GM20431 (cell line): ENCODE data around the gene NME3.

Experiments
- in situ Hi-C: fragments of 300-500 bp; cut with MseI, MboI; formaldehyde crosslinking; loops from one replicate; pipeline ENCODE4 v1.15.0; 2020; ENCODE audit warnings: low sequenced_read_pairs; ENCODE audit not compliant: unreplicated experiment

Gene NME3

GRCh38 chr16:1770328-1771187 is 785 bp downstream of the NME3 start:
- in situ Hi-C loops: no loop called here

GRCh38 chr16:1769402-1770300 is 1.7 kb downstream of the NME3 start:
- in situ Hi-C loops: no loop called here

GRCh38 chr16:1768767-1769401 is 2.5 kb downstream of the NME3 start:
- in situ Hi-C loops: no loop called here

- in situ Hi-C loops: no loop called here
These were observed 3.1 kb downstream of the NME3 start for GRCh38 chr16:1768061-1768766.

GRCh38 chr16:1767116-1767994 is 4.0 kb downstream of the NME3 start:
- in situ Hi-C loops: no loop called here

GRCh38 chr16:1766701-1767100 is 4.6 kb downstream of the NME3 start:
- in situ Hi-C loops: no loop called here

- in situ Hi-C loops: no loop called here
These were observed 5.1 kb downstream of the NME3 start for GRCh38 chr16:1766231-1766630.

- in situ Hi-C loops: no loop called here
These were observed 5.5 kb downstream of the NME3 start for GRCh38 chr16:1765826-1766225.

GRCh38 chr16:1764971-1765370 is 6.4 kb downstream of the NME3 start:
- in situ Hi-C loops: no loop called here

GRCh38 chr16:1763521-1764511 is 7.5 kb downstream of the NME3 start:
- in situ Hi-C loops: no loop called here

GRCh38 chr16:1762879-1763520 is 8.3 kb downstream of the NME3 start:
- in situ Hi-C loops: no loop called here

GRCh38 chr16:1762196-1762878 is 9.0 kb downstream of the NME3 start:
- in situ Hi-C loops: no loop called here

GRCh38 chr16:1761751-1762150 is 9.6 kb downstream of the NME3 start:
- in situ Hi-C loops: no loop called here

GRCh38 chr16:1760911-1761310 is 10.4 kb downstream of the NME3 start:
- in situ Hi-C loops: no loop called here

GRCh38 chr16:1759511-1759910 is 11.8 kb downstream of the NME3 start:
- in situ Hi-C loops: no loop called here

GRCh38 chr16:1758923-1759322 is 12.4 kb downstream of the NME3 start:
- in situ Hi-C loops: no loop called here
